DND-41 (cell line): ENCODE data around the gene CTNNBL1.
"Not testable (repeated sequence)": the region's sequence is repeated elsewhere in the genome, so short reads cannot be mapped to it uniquely, and the experiment has no call there.

Experiments used
- ATAC-seq: fragments of 200-7000 bp; cut with Tn5 transposase; 3 replicates; pipeline ENCODE4 v1.9.1; 2021; ENCODE audit warnings: low read depth; ENCODE audit not compliant: insufficient read depth
- DNase-seq: peaks from one replicate; pipeline ENCODE4 v3.0.0-alpha.2; 2020
- H2AFZ ChIP-seq: 2 replicates; pipeline ENCODE4 v1.6.0; 2012; ENCODE audit warnings: low read depth, low read length
- H3K27ac ChIP-seq: 2 replicates; pipeline ENCODE4 v1.5.1; 2012; ENCODE audit warnings: low read length, inconsistent platforms
- H3K27me3 ChIP-seq: fragments of 200-600 bp; sonication (generic); 2 replicates; pipeline ENCODE4 v1.6.0; 2012; ENCODE audit warnings: low read length, mild to moderate bottlenecking, inconsistent platforms; ENCODE audit not compliant: insufficient read depth, poor library complexity
- H3K36me3 ChIP-seq: 2 replicates; pipeline ENCODE4 v1.5.1; 2012; ENCODE audit warnings: low read length, inconsistent platforms; ENCODE audit not compliant: insufficient read depth
- H3K4me1 ChIP-seq: 2 replicates; pipeline ENCODE4 v1.5.1; 2012; ENCODE audit warnings: mild to moderate bottlenecking, low read length; ENCODE audit not compliant: insufficient read depth
- H3K4me2 ChIP-seq: 2 replicates; pipeline ENCODE4 v1.6.0; 2012; ENCODE audit warnings: mild to moderate bottlenecking, moderate library complexity, low read length, inconsistent platforms; ENCODE audit not compliant: insufficient read depth
- H3K4me3 ChIP-seq, 2 experiments: fragments of 200-600 bp in 1 of 2; shearing (Covaris generic) in 1 of 2; 2 replicates each; pipeline ENCODE4 v1.5.1; 2012 to 2016; ENCODE audit warnings: inconsistent platforms in 2 of 2, low read length in 2 of 2, mild to moderate bottlenecking in 2 of 2, low read depth in 1 of 2, moderate library complexity in 1 of 2
- H3K79me2 ChIP-seq: 2 replicates; pipeline ENCODE4 v1.6.0; 2012; ENCODE audit warnings: low read length, inconsistent platforms; ENCODE audit not compliant: insufficient read depth
- H3K9ac ChIP-seq: 2 replicates; pipeline ENCODE4 v1.6.0; 2012; ENCODE audit warnings: low read depth, mild to moderate bottlenecking, inconsistent platforms, low read length, moderate library complexity
- H3K9me3 ChIP-seq: 2 replicates; pipeline ENCODE4 v1.5.1; 2012; ENCODE audit warnings: low read length, moderate library complexity, mild to moderate bottlenecking, inconsistent platforms; ENCODE audit not compliant: insufficient read depth, severe bottlenecking
- H4K20me1 ChIP-seq: 2 replicates; pipeline ENCODE4 v1.6.0; 2012; ENCODE audit warnings: low read length; ENCODE audit not compliant: insufficient read depth
- CTCF ChIP-seq: IDR thresholded peaks from 2 replicates; pipeline ENCODE4 v1.5.1; 2012; ENCODE audit warnings: borderline replicate concordance, low read length, moderate library complexity, mild to moderate bottlenecking; ENCODE audit not compliant: poor library complexity, severe bottlenecking; ENCODE audit errors: extremely low read depth
- EZH2 ChIP-seq: IDR thresholded peaks from 3 replicates; pipeline ENCODE4 v1.6.1; 2012; ENCODE audit warnings: borderline replicate concordance, low read depth, mild to moderate bottlenecking, moderate library complexity, low read length, inconsistent platforms; ENCODE audit not compliant: severe bottlenecking

The CTNNBL1 gene

GRCh38 chr20:37853823-37854375, 160.1 kb downstream of the CTNNBL1 start:
- no peak for DNase-seq
- Histone ChIP-seq H3K9me3 (no peaks in the 10 kb centered on the region), H3K79me2 (no peaks in the 10 kb centered on the region), H3K4me2 (no peak overlapping the region), H3K36me3 (peaks cover 60% of the 10 kb centered on the region), H4K20me1 (no peaks in the 10 kb centered on the region), H3K27ac (no peak overlapping the region), H3K9ac (no peak overlapping the region), H3K4me1 (no peaks in the 10 kb centered on the region), H2AFZ (no peak overlapping the region), H3K27me3 (no peaks in the 10 kb centered on the region), H3K4me3 (no peak overlapping the region)
- ATAC-seq = no peak
- TF ChIP-seq CTCF = no peak
- TF ChIP-seq EZH2 = no peak

- H3K79me2 ChIP-seq, H3K27me3 ChIP-seq, H3K4me2 ChIP-seq, DNase-seq, H4K20me1 ChIP-seq, H3K9ac ChIP-seq, H3K27ac ChIP-seq, H3K9me3 ChIP-seq, H3K4me1 ChIP-seq, H3K4me3 ChIP-seq, ATAC-seq, H2AFZ ChIP-seq: not testable (repeated sequence)
- H3K36me3 ChIP-seq = peaks cover 57% of the 10 kb centered on the region
These were observed 162.2 kb downstream of the CTNNBL1 start for GRCh38 chr20:37856034-37856433.

- no peaks in the 10 kb centered on the region for H3K4me1 ChIP-seq
- no peaks in the 10 kb centered on the region for H3K27me3 ChIP-seq
- no peak overlapping the region for H3K27ac ChIP-seq
- H3K4me2 ChIP-seq = no peak overlapping the region
- TF ChIP-seq CTCF (no peak), EZH2 (no peak)
- no peak overlapping the region for H3K4me3 ChIP-seq
- ATAC-seq = no peak
- H2AFZ ChIP-seq = no peak overlapping the region
- no peaks in the 10 kb centered on the region for H3K79me2 ChIP-seq
- peaks cover 62% of the 10 kb centered on the region for H3K36me3 ChIP-seq
- no peaks in the 10 kb centered on the region for H3K9me3 ChIP-seq
- no peak for DNase-seq
- H3K9ac ChIP-seq = no peak overlapping the region
- H4K20me1 ChIP-seq = no peaks in the 10 kb centered on the region
These were observed 163.3 kb downstream of the CTNNBL1 start for GRCh38 chr20:37856932-37857660.

GRCh38 chr20:37859406-37860171, 165.8 kb downstream of the CTNNBL1 start:
- Histone ChIP-seq H2AFZ (no peak overlapping the region), H3K9me3 (no peaks in the 10 kb centered on the region), H3K4me1 (no peaks in the 10 kb centered on the region), H3K4me2 (no peak overlapping the region), H3K79me2 (no peaks in the 10 kb centered on the region), H4K20me1 (no peaks in the 10 kb centered on the region), H3K27me3 (no peaks in the 10 kb centered on the region), H3K27ac (no peak overlapping the region), H3K9ac (no peak overlapping the region), H3K4me3 (no peak overlapping the region), H3K36me3 (peaks cover 65% of the 10 kb centered on the region)
- ATAC-seq = no peak
- TF ChIP-seq CTCF (no peak), EZH2 (no peak)
- DNase-seq = no peak
